Hepatocyte (in vitro differentiated cells): ENCODE results near the gene SCYL3.

Experiments used
- EZH2 ChIP-seq: fragments of 200-600 bp; sonication (generic); IDR thresholded peaks from 2 replicates; pipeline ENCODE4 v1.6.1; 2016; ENCODE audit warnings: antibody characterized with exemption, mild to moderate bottlenecking, borderline replicate concordance
- EZH2phosphoT487 ChIP-seq: fragments of 200-600 bp; sonication (generic); IDR thresholded peaks from one replicate; pipeline ENCODE4 v1.6.1; 2018; ENCODE audit warnings: antibody characterized with exemption, mild to moderate bottlenecking, low read depth, moderate library complexity; ENCODE audit not compliant: unreplicated experiment, severe bottlenecking
- TF ChIP-seq, protein P1 (sequence below): fragments of 200-600 bp; sonication (generic); IDR thresholded peaks from 2 replicates; pipeline ENCODE4 v1.5.1; 2016; ENCODE audit warnings: antibody characterized with exemption, mild to moderate bottlenecking; ENCODE audit not compliant: poor library complexity

DNA sequence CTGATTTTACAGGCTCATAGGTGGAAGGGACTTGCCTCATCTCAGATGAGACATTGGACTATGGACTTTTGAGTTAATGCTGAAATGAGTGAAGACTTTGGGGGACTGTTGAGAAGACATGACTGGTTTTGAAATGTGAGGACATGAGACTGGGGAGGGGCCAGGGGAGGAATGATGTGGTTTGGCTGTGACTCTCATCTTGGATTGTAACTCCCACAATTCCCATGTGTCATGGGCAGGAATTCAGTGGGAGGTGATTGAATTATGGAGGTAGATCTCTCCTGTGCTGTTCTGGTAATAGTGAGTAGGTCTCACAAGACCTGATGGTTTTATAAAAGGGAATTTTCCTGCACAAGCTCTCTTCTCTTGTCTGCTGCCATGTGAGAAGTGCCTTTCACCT, 20.8 kb downstream of the SCYL3 start:
- TF ChIP-seq, protein P1, sequence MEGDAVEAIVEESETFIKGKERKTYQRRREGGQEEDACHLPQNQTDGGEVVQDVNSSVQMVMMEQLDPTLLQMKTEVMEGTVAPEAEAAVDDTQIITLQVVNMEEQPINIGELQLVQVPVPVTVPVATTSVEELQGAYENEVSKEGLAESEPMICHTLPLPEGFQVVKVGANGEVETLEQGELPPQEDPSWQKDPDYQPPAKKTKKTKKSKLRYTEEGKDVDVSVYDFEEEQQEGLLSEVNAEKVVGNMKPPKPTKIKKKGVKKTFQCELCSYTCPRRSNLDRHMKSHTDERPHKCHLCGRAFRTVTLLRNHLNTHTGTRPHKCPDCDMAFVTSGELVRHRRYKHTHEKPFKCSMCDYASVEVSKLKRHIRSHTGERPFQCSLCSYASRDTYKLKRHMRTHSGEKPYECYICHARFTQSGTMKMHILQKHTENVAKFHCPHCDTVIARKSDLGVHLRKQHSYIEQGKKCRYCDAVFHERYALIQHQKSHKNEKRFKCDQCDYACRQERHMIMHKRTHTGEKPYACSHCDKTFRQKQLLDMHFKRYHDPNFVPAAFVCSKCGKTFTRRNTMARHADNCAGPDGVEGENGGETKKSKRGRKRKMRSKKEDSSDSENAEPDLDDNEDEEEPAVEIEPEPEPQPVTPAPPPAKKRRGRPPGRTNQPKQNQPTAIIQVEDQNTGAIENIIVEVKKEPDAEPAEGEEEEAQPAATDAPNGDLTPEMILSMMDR = no peak
- TF ChIP-seq EZH2 = no peak
- TF ChIP-seq EZH2phosphoT487 = no peak
